Gastroesophageal sphincter (tissue), 4 donors: ENCODE measurements around the gene DHRS4L2. TPM values are rescaled to one million over a fixed set of nuclear protein-coding genes. Genes with fewer than 3 reads are reported as not detected.

Experiments
- ATAC-seq: fragments of 150-250 bp; one replicate; pipeline ENCODE4 v1.9.1; 2016; ENCODE audit warnings: mild to moderate bottlenecking, moderate library complexity
- H3K27ac ChIP-seq, 4 donors: fragments of 200-600 bp; sonication (generic) in 3 of 4; 1 replicate in 3 of 4; 2 replicates in 1 of 4; pipeline ENCODE4 v1.5.1; 2016 to 2019
- H3K27me3 ChIP-seq: fragments of 200-600 bp; sonication (generic); one replicate; pipeline ENCODE4 v1.5.1; 2019
- H3K36me3 ChIP-seq, 2 donors: fragments of 200-600 bp; sonication (generic); one replicate each; pipeline ENCODE4 v1.5.1; 2019; ENCODE audit warnings: control low read depth in 1 of 2
- H3K4me1 ChIP-seq, 3 donors: fragments of 200-600 bp; sonication (generic); 1 replicate in 2 of 3; 2 replicates in 1 of 3; pipeline ENCODE4 v1.5.1; 2016 to 2019; ENCODE audit warnings: control low read depth in 2 of 3
- H3K4me3 ChIP-seq, 2 donors: fragments of 200-600 bp; sonication (generic); one replicate each; pipeline ENCODE4 v1.5.1; 2019; ENCODE audit warnings: mild to moderate bottlenecking in 1 of 2, moderate library complexity in 1 of 2
- H3K9me3 ChIP-seq, 3 donors: fragments of 200-600 bp; sonication (generic); one replicate each; pipeline ENCODE4 v1.5.1; 2017 to 2019; ENCODE audit warnings: control low read depth in 2 of 3
- CTCF ChIP-seq, 4 experiments: fragments of 200-600 bp in 2 of 4; fragments of 450-650 bp in 2 of 4; sonication (generic) in 1 of 4; IDR thresholded peaks; one replicate each; pipeline ENCODE4 v1.5.1; 2017 to 2019; ENCODE audit warnings: antibody characterized with exemption in 4 of 4, mild to moderate bottlenecking in 2 of 4, moderate library complexity in 2 of 4
- EP300 ChIP-seq: sonication (generic); formaldehyde crosslinking; IDR thresholded peaks from one replicate; pipeline ENCODE4 v1.6.1; 2017; ENCODE audit warnings: antibody characterized with exemption, mild to moderate bottlenecking
- POLR2A ChIP-seq, 2 donors: fragments of 450-650 bp; IDR thresholded peaks; one replicate each; pipeline ENCODE4 v1.6.1; 2017; ENCODE audit warnings: antibody characterized with exemption in 2 of 2, mild to moderate bottlenecking in 2 of 2, moderate library complexity in 1 of 2
- POLR2AphosphoS5 ChIP-seq: sonication (generic); formaldehyde crosslinking; IDR thresholded peaks from one replicate; pipeline ENCODE4 v1.6.1; 2017; ENCODE audit warnings: antibody characterized with exemption
- WGBS, 2 donors: methylation state at CpG; one replicate each; pipeline ENCODE4 v1.1.5; 2018; ENCODE audit warnings: low coverage in 1 of 2; 5-methylcytosine and 5-hydroxymethylcytosine counted together
- total RNA-seq, 4 donors: library from RNA; depleted of rRNA; stranded (reverse); fragments of >200 nt; gene quantifications; one replicate each; pipeline ENCODE4 v1.1.0, GENCODE V29; 2016

DHRS4L2 gene
- total RNA-seq, 4 donors from 2014 or later, result 5.9 to 25.3 (median 16.7) TPM

- H3K9me3 ChIP-seq, result no peaks in the 10 kb centered on the region
- TF ChIP-seq CTCF (IDR thresholded peaks at IDR 0.05) (peak in 1 of 4 experiments; percentile 5), POLR2AphosphoS5 (no peak), EP300 (no peak), POLR2A (IDR thresholded peaks at IDR 0.05) (peak in 1 of 2 donors; percentile 25)
- peaks cover 35% of the 10 kb centered on the region for H3K27me3 ChIP-seq
- peaks cover 2 to 21% (median 8%) of the 10 kb centered on the region in 3 donors for H3K4me1 ChIP-seq
- peak within 1 kb of the TSS in 3 of 4 donors; percentile 48 to 73 (median 53) for H3K27ac ChIP-seq
- peak within 1 kb of the TSS; percentile 38 to 66 for H3K4me3 ChIP-seq
- H3K36me3 ChIP-seq, result no peaks in the 10 kb centered on the region
- WGBS, 2 donors, result 0% methylated on average over 14 of the region's 92 CpGs; no CpG with 5 or more reads in 1 of the 2 donors
- ATAC-seq, result peak; percentile 91
Observed at GRCh38 chr14:24051789-24052655, 63.3 kb downstream of the DHRS4L2 start, which contains the start of gene CARMIL3. Gene CARMIL3, plus strand, starts transcription at chr14:24052009. Its CDS starts 145 bp downstream, at chr14:24052154.

DNA sequence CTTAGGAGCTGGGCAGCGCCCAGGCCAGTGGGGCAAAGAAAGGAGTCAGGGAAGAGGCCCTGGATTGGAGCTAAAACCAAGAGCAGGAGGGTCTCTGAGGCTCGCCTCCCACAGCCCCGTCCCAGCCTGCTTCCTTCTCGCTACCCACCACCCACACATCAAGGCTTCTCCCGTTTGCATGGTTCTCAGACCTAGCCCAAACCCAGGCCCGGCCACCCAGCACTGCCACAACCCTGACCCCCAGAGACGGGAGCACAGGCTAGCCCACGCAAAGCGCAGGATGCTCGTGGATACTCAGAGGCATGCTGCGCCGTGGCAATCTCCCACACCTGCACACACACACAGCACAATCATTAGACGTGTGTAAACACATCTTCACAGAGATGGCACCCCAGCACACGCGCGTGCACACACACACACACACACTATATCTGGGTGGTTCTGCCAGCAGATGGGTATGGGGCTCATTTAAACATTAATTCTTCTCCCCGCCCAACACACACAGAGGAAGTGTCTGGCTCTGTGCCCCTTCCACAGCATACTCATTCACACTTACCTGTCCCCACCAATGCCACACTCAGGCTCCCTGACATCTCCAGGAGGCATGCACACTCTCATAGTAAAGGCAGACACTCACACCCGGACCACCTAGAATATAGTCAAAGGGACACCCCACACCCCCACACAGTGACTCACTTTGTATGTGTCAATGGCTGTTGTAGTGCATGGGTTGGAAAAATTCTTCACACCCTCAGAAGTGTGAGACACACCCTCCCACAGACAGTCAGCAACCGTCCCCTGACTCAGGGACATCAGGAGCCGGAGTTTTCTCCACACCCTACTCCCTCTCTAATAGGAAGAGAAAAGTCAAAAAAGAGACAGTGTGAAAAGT lies 64.2 kb downstream of the DHRS4L2 start:
- TF ChIP-seq CTCF (IDR thresholded peaks at IDR 0.05), result no peak
- TF ChIP-seq EP300, result no peak
- no peak for TF ChIP-seq POLR2AphosphoS5
- no peak for TF ChIP-seq POLR2A (IDR thresholded peaks at IDR 0.05)
- Histone ChIP-seq H3K36me3 (no peaks in the 10 kb centered on the region), H3K4me1 (peaks cover 2 to 21% (median 8%) of the 10 kb centered on the region in 3 donors), H3K27ac (no peak overlapping the region), H3K4me3 (peak overlapping the region; percentile 38 to 66), H3K27me3 (peaks cover 44% of the 10 kb centered on the region), H3K9me3 (no peaks in the 10 kb centered on the region)
- 55 to 63% methylated on average over 4 to 13 of the region's 20 CpGs for WGBS, 2 donors
- ATAC-seq, result no peak

DNA sequence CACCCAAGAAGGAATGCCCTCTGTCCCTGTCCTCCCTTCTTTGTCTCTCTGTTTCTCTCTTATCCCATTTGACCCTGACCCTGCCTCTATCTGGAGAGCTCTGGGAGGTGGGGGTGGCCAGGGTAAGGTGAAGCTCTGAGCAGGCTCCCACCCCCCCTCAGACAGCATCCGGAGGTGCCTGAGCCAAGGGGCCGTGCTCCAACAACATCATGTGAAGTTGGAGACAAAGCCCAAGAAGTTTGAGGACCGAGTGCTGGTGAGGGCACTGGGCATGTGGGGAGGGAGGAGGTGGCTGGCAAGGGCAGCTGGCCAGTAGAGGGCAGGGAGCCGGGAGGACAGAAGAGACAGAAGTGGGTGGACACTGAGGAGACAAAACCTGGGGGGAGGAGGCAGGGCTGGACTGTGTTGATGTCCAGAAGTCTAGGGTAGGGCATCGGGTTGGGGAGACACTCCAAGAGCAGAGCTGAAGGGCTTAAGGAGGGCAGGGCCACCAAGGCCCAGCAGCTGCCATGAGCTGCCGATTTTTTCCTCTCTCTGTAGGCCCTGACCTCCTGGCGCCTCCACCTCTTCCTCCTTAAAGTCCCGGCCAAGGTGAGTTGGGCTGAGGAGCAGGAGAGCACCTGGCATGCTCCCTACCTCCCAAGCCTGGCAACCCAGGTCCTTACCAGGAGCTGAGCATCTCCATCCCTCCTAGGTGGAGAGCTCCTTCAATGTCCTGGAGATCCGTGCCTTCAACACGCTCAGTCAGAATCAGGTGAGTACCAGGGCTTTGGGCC lies 65.0 kb downstream of the DHRS4L2 start:
- ATAC-seq, result no peak
- Histone ChIP-seq H3K36me3 (no peaks in the 10 kb centered on the region), H3K4me1 (peaks cover 2 to 28% (median 8%) of the 10 kb centered on the region in 3 donors), H3K9me3 (no peaks in the 10 kb centered on the region), H3K27ac (no peak overlapping the region), H3K27me3 (peaks cover 46% of the 10 kb centered on the region), H3K4me3 (no peak overlapping the region)
- TF ChIP-seq CTCF (IDR thresholded peaks at IDR 0.05), result no peak
- no peak for TF ChIP-seq POLR2A (IDR thresholded peaks at IDR 0.05)
- no peak for TF ChIP-seq EP300
- no peak for TF ChIP-seq POLR2AphosphoS5
- 20 to 68% methylated on average over 1 to 4 of the region's 10 CpGs for WGBS, 2 donors

GRCh38 chr14:24054324-24054641 lies 65.6 kb downstream of the DHRS4L2 start:
- H3K4me1 ChIP-seq, result peaks cover 2 to 28% (median 8%) of the 10 kb centered on the region in 3 donors
- no peaks in the 10 kb centered on the region for H3K36me3 ChIP-seq
- H3K27me3 ChIP-seq, result peaks cover 46% of the 10 kb centered on the region
- no peaks in the 10 kb centered on the region for H3K9me3 ChIP-seq
- no peak for ATAC-seq
- no peak overlapping the region for H3K27ac ChIP-seq
- 100% methylated on average over 1 of the region's 6 CpGs; no CpG with 5 or more reads in 1 of the 2 donors for WGBS, 2 donors
- H3K4me3 ChIP-seq, result no peak overlapping the region
- TF ChIP-seq POLR2A (IDR thresholded peaks at IDR 0.05) (no peak), EP300 (no peak), CTCF (IDR thresholded peaks at IDR 0.05) (no peak), POLR2AphosphoS5 (no peak)
